HEK293 (cell line): ENCODE measurements around the gene SYT2.

Experiments used
- BCL6B ChIP-seq: fragments of 450-650 bp; formaldehyde crosslinking; IDR thresholded peaks from 2 replicates; pipeline ENCODE4 v1.5.1; 2017; ENCODE audit warnings: missing biosample characterization, missing genetic modification characterization
- GLIS1 ChIP-seq: fragments of 450-650 bp; formaldehyde crosslinking; IDR thresholded peaks from 2 replicates; pipeline ENCODE4 v1.5.1; 2016; ENCODE audit warnings: missing biosample characterization, missing genetic modification characterization
- GLIS2 ChIP-seq: fragments of 450-650 bp; formaldehyde crosslinking; IDR thresholded peaks from 2 replicates; pipeline ENCODE4 v1.5.1; 2016; ENCODE audit warnings: missing biosample characterization, missing genetic modification characterization
- KLF9 ChIP-seq: fragments of 450-650 bp; formaldehyde crosslinking; IDR thresholded peaks from 2 replicates; pipeline ENCODE4 v1.5.1; 2016; ENCODE audit warnings: missing biosample characterization, missing genetic modification characterization, low read depth
- MYNN ChIP-seq: fragments of 450-650 bp; formaldehyde crosslinking; IDR thresholded peaks from 2 replicates; pipeline ENCODE4 v1.5.1; 2016; ENCODE audit warnings: missing biosample characterization, missing genetic modification characterization, borderline replicate concordance
- TSHZ1 ChIP-seq: fragments of 450-650 bp; formaldehyde crosslinking; IDR thresholded peaks from 2 replicates; pipeline ENCODE4 v1.5.1; 2016; ENCODE audit warnings: missing biosample characterization, missing genetic modification characterization, borderline replicate concordance
- ZBTB8A ChIP-seq: fragments of 450-650 bp; formaldehyde crosslinking; IDR thresholded peaks from 2 replicates; pipeline ENCODE4 v1.5.1; 2016; ENCODE audit warnings: missing biosample characterization, missing genetic modification characterization
- ZEB2 ChIP-seq: fragments of 450-650 bp; formaldehyde crosslinking; IDR thresholded peaks from 2 replicates; pipeline ENCODE4 v1.5.1; 2016; ENCODE audit warnings: missing biosample characterization, missing genetic modification characterization
- ZNF175 ChIP-seq: fragments of 450-650 bp; formaldehyde crosslinking; IDR thresholded peaks from 2 replicates; pipeline ENCODE4 v1.5.1; 2016; ENCODE audit warnings: missing biosample characterization, missing genetic modification characterization
- ZNF214 ChIP-seq: fragments of 450-650 bp; formaldehyde crosslinking; IDR thresholded peaks from 2 replicates; pipeline ENCODE4 v1.5.1; 2017; ENCODE audit warnings: missing biosample characterization, mild to moderate bottlenecking, missing genetic modification characterization, borderline replicate concordance
- ZNF248 ChIP-seq: fragments of 450-650 bp; formaldehyde crosslinking; IDR thresholded peaks from 2 replicates; pipeline ENCODE4 v1.5.1; 2017; ENCODE audit warnings: missing biosample characterization, missing genetic modification characterization
- ZNF26 ChIP-seq: fragments of 450-650 bp; formaldehyde crosslinking; IDR thresholded peaks from 2 replicates; pipeline ENCODE4 v1.5.1; 2016; ENCODE audit warnings: missing biosample characterization, missing genetic modification characterization
- ZNF335 ChIP-seq: fragments of 450-650 bp; formaldehyde crosslinking; conservative IDR thresholded peaks from 2 replicates; pipeline ENCODE4 v1.5.1; 2016; ENCODE audit warnings: missing biosample characterization, missing genetic modification characterization
- ZNF341 ChIP-seq: fragments of 450-650 bp; formaldehyde crosslinking; IDR thresholded peaks from 2 replicates; pipeline ENCODE4; 2016; ENCODE audit warnings: low read depth, missing biosample characterization, missing genetic modification characterization
- ZNF391 ChIP-seq: fragments of 450-650 bp; formaldehyde crosslinking; IDR thresholded peaks from 2 replicates; pipeline ENCODE4 v1.5.1; 2016; ENCODE audit warnings: low read depth, missing biosample characterization, missing genetic modification characterization, borderline replicate concordance
- ZNF501 ChIP-seq: fragments of 450-650 bp; formaldehyde crosslinking; IDR thresholded peaks from 2 replicates; pipeline ENCODE4 v1.5.1; 2016; ENCODE audit warnings: missing biosample characterization, missing genetic modification characterization
- ZNF600 ChIP-seq: fragments of 450-650 bp; formaldehyde crosslinking; IDR thresholded peaks from 2 replicates; pipeline ENCODE4 v1.5.1; 2016; ENCODE audit warnings: missing biosample characterization, missing genetic modification characterization
- ZNF664 ChIP-seq: fragments of 450-650 bp; formaldehyde crosslinking; IDR thresholded peaks from 2 replicates; pipeline ENCODE4 v1.5.1; 2016; ENCODE audit warnings: missing biosample characterization, missing genetic modification characterization
- ZNF692 ChIP-seq: fragments of 450-650 bp; formaldehyde crosslinking; IDR thresholded peaks from 2 replicates; pipeline ENCODE4 v1.5.1; 2016; ENCODE audit warnings: missing biosample characterization, missing genetic modification characterization
- ZNF777 ChIP-seq: fragments of 450-650 bp; formaldehyde crosslinking; IDR thresholded peaks from 2 replicates; pipeline ENCODE4 v1.5.1; 2017; ENCODE audit warnings: missing biosample characterization, missing genetic modification characterization, borderline replicate concordance
- ZNF785 ChIP-seq: fragments of 450-650 bp; formaldehyde crosslinking; IDR thresholded peaks from 2 replicates; pipeline ENCODE4 v1.5.1; 2016; ENCODE audit warnings: missing biosample characterization, missing genetic modification characterization
- ZXDB ChIP-seq: fragments of 450-650 bp; formaldehyde crosslinking; IDR thresholded peaks from 2 replicates; pipeline ENCODE4 v1.5.1; 2016; ENCODE audit warnings: missing biosample characterization, missing genetic modification characterization
- TF ChIP-seq, protein P1 (sequence below): fragments of 450-650 bp; formaldehyde crosslinking; IDR thresholded peaks from 2 replicates; pipeline ENCODE4 v1.5.1; 2017; ENCODE audit warnings: missing biosample characterization, missing genetic modification characterization
- TF ChIP-seq, protein P2 (sequence below): IDR thresholded peaks from 2 replicates; pipeline ENCODE4 v1.6.1; 2011; ENCODE audit warnings: mild to moderate bottlenecking, low read depth, low read length, borderline replicate concordance
- TF ChIP-seq, protein P3 (sequence below): fragments of 450-650 bp; formaldehyde crosslinking; IDR thresholded peaks from 2 replicates; pipeline ENCODE4 v1.5.1; 2017; ENCODE audit warnings: missing biosample characterization, missing genetic modification characterization

Gene SYT2

DNA sequence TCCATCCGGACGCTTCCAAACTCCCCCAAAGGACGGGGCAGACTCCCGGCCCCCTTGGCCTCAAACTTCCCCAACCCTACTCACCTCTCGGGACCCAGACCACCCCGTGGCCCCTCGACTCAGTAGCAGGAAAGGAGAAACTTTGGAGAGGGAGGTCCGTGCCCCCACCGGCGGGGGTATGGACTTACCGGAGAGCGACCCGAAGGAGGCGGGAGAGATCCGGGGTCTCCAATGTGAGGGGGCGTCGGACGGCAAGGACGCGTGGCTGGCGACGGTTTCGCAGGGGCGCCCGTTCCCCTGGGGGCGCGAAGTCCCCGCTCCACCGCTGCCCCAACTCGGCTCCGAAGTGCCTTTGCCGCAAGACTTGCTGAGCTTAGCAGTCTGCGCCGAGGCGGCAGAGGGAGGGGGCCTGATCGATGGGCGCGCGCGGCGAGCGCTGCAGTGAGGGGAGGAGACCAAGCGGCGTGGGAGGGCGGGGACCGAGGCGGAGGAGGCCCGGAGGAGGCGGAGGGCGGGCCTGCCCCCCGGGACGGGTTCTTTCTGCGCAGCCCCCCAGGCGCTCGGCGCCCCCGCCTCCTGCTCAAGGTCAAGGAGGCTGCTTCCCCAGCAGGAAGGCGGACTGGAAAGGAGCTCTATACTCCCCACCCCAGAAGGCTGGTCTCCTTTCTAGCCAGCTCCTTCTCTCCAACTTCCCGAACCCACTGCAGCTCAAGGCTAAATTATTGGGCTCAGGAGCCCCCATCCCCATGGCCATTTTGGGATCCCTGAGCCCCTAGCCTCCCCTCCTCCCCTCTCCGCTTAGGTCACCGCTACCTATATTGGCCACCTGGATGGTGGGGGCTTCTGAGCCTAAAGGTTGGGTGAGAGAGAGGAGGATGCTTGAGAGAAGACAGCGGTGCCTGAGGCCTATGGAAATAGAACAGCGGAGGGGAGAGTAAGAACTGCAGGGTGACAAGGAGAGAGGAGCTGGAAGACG is at the start of gene SYT2 (continued):
- no peak for TF ChIP-seq TSHZ1 (tag by site-specific recombination)
- TF ChIP-seq ZEB2 (tag by site-specific recombination), result peak; percentile 43; the same call in 1 of the 2 replicates
- TF ChIP-seq ZXDB (tag by site-specific recombination), result peak; percentile 56; the same call in 1 of the 2 replicates
- TF ChIP-seq GLIS2 (tag by site-specific recombination), result peak; percentile 90
- TF ChIP-seq, protein P1, sequence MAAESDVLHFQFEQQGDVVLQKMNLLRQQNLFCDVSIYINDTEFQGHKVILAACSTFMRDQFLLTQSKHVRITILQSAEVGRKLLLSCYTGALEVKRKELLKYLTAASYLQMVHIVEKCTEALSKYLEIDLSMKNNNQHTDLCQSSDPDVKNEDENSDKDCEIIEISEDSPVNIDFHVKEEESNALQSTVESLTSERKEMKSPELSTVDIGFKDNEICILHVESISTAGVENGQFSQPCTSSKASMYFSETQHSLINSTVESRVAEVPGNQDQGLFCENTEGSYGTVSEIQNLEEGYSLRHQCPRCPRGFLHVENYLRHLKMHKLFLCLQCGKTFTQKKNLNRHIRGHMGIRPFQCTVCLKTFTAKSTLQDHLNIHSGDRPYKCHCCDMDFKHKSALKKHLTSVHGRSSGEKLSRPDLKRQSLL (tag by site-specific recombination), result peak; percentile 47; the same call in 1 of the 2 replicates
- TF ChIP-seq ZNF501, result peak; percentile 25; the same call in 1 of the 2 replicates
- no peak for TF ChIP-seq ZNF214 (tag by site-specific recombination)
- TF ChIP-seq ZBTB8A (tag by site-specific recombination), result no peak
- peak; percentile 72 for TF ChIP-seq ZNF600 (tag by site-specific recombination)
- TF ChIP-seq ZNF335, result peak; percentile 82
- no peak for TF ChIP-seq ZNF664 (tag by site-specific recombination)
- no peak for TF ChIP-seq ZNF391 (tag by site-specific recombination)
- no peak for TF ChIP-seq ZNF175
- TF ChIP-seq, protein P2, sequence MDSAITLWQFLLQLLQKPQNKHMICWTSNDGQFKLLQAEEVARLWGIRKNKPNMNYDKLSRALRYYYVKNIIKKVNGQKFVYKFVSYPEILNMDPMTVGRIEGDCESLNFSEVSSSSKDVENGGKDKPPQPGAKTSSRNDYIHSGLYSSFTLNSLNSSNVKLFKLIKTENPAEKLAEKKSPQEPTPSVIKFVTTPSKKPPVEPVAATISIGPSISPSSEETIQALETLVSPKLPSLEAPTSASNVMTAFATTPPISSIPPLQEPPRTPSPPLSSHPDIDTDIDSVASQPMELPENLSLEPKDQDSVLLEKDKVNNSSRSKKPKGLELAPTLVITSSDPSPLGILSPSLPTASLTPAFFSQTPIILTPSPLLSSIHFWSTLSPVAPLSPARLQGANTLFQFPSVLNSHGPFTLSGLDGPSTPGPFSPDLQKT, result no peak
- no peak for TF ChIP-seq ZNF26 (tag by site-specific recombination)
- no peak for TF ChIP-seq BCL6B (tag by site-specific recombination)
- no peak for TF ChIP-seq ZNF248 (tag by site-specific recombination)
- no peak; the same call in 1 of the 2 replicates for TF ChIP-seq ZNF692 (tag by site-specific recombination)
- TF ChIP-seq ZNF785 (tag by site-specific recombination), result no peak
- TF ChIP-seq, protein P3, sequence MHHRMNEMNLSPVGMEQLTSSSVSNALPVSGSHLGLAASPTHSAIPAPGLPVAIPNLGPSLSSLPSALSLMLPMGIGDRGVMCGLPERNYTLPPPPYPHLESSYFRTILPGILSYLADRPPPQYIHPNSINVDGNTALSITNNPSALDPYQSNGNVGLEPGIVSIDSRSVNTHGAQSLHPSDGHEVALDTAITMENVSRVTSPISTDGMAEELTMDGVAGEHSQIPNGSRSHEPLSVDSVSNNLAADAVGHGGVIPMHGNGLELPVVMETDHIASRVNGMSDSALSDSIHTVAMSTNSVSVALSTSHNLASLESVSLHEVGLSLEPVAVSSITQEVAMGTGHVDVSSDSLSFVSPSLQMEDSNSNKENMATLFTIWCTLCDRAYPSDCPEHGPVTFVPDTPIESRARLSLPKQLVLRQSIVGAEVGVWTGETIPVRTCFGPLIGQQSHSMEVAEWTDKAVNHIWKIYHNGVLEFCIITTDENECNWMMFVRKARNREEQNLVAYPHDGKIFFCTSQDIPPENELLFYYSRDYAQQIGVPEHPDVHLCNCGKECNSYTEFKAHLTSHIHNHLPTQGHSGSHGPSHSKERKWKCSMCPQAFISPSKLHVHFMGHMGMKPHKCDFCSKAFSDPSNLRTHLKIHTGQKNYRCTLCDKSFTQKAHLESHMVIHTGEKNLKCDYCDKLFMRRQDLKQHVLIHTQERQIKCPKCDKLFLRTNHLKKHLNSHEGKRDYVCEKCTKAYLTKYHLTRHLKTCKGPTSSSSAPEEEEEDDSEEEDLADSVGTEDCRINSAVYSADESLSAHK, result peak; percentile 58; the same call in 1 of the 2 replicates
- peak; percentile 66 for TF ChIP-seq KLF9 (tag by site-specific recombination)
- no peak for TF ChIP-seq MYNN (tag by site-specific recombination)
- TF ChIP-seq ZNF777 (tag by site-specific recombination), result peak; percentile 57; the same call in 1 of the 2 replicates
- TF ChIP-seq GLIS1 (tag by site-specific recombination), result peak; percentile 95
- TF ChIP-seq ZNF341, result peak; percentile 98
